ENCODE results near the gene ASPRV1. TPM values are rescaled to one million over a fixed set of nuclear protein-coding genes. Genes with fewer than 3 reads are reported as not detected.
A peak's percentile ranks its signal among the peaks of the same experiment; 100 is the strongest.

The ASPRV1 gene
- total and polyA plus RNA-seq, 2 donors (not counting 3 experiments of a cell fraction or from before 2014, with no cell fraction given): 0.15 to 0.22 TPM

DNA sequence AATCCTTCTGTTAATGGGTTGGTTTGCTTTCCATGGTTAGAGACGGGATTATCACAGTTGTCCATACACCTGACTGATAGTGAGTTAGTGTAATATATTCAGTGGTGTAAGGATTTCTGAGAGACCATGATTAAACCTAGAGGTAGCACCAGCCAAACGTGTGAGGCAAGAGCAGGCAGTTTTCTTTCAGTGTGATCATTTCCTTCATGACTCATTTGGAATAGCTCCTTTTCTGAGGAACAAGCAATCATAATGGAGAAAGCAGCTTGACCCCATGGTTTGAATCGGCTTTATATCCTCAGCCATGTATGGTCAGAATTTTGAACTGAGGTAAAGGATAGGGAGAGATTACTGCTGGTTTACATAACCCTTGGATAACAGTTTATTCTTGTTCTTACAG, 43.6 kb downstream of the ASPRV1 start:
- H2AFZ ChIP-seq (ENCODE audit: low read depth, low read length): peak overlapping the region; percentile 43
- intact Hi-C loops (cut with micrococcal nuclease): loop anchor here (10.0 kb wide), 1 partner anchor 327 kb away; the partner anchor contains the start of gene TIA1
- FAIRE-seq (peak; percentile 94), DNase-seq (ENCODE audit: low read depth, low spot score) (peak; percentile 93)
- H3K4me1 ChIP-seq (ENCODE audit: control insufficient read depth, extremely low read depth, insufficient read depth, low read length): peaks cover 35% of the 10 kb centered on the region
- peak overlapping the region; percentile 85 for H3K4me2 ChIP-seq (ENCODE audit: insufficient read depth, low read length)
- H3K27me3 ChIP-seq (ENCODE audit: control insufficient read depth in 2 of 2, insufficient read depth in 2 of 2, low read length in 2 of 2): no peaks in the 10 kb centered on the region
- peaks cover 13% of the 10 kb centered on the region for H3K79me2 ChIP-seq (ENCODE audit: control insufficient read depth, insufficient read depth, low read length)
- peak overlapping the region in 1 of 3 experiments; percentile 21 for H3K4me3 ChIP-seq (replicated peaks in 1 of 3; ENCODE audit: insufficient read depth in 1 of 3, low read depth in 1 of 3, low read length in 3 of 3)
- H3K9ac ChIP-seq (replicated peaks; ENCODE audit: extremely low read depth, insufficient read depth, low read length): peak overlapping the region; percentile 76
- H3K36me3 ChIP-seq (ENCODE audit: control insufficient read depth in 2 of 2, extremely low read depth in 1 of 2, insufficient read depth in 2 of 2, low read length in 2 of 2): peaks cover 0 to 5% of the 10 kb centered on the region in 2 experiments
- peak overlapping the region; percentile 81 for H3K27ac ChIP-seq (ENCODE audit: insufficient read depth, low read depth, low read length)
- ChIA-PET CTCF (interaction anchor here (0.6 to 9.2 kb wide), 7 partner anchors 14 to 242 kb away, joined by 3 to 104 read pairs (median 3); no protein-coding TSS in a partner anchor), POLR2A (interaction anchor here (1.0 kb wide), 1 partner anchor 153 kb away, joined by 3 read pairs; no protein-coding TSS in a partner anchor)
- no peaks in the 10 kb centered on the region for H3K9me1 ChIP-seq (replicated peaks; ENCODE audit: control insufficient read depth, extremely low read depth, insufficient read depth, low read length)
- BruUV-seq (replicated peaks): no TSS peak
- dilution Hi-C loops (cut with MboI; ENCODE audit: extremely low pct_ligation_motif_present, low sequenced_read_pairs): no loop called here
- TF ChIP-seq POLR2AphosphoS5 (IDR thresholded peaks at IDR 0.05; ENCODE audit: insufficient read depth, low read depth, low read length) (no peak), JUN (IDR thresholded peaks at IDR 0.05; ENCODE audit: borderline replicate concordance, insufficient read depth, insufficient read length, low read depth) (peak; percentile 91), GATA2 (IDR thresholded peaks at IDR 0.05; ENCODE audit: insufficient read depth, insufficient read length, low read depth, low read length) (no peak), POLR2A (IDR thresholded peaks at IDR 0.05; ENCODE audit: low read depth, low read length) (no peak), EZH2 (IDR thresholded peaks at IDR 0.05; ENCODE audit: borderline replicate concordance, low read depth, low read length, severe bottlenecking) (no peak), MYC (IDR thresholded peaks at IDR 0.05; ENCODE audit: low read depth, low read length) (no peak), CTCF (IDR thresholded peaks at IDR 0.05; ENCODE audit: extremely low read depth in 1 of 2, insufficient read depth in 1 of 2, low read depth in 1 of 2, low read length in 2 of 2) (no peak), FOS (IDR thresholded peaks at IDR 0.05; ENCODE audit: borderline replicate concordance, insufficient read depth, low read length) (peak; percentile 91)
- TF ChIP-seq, protein P1, sequence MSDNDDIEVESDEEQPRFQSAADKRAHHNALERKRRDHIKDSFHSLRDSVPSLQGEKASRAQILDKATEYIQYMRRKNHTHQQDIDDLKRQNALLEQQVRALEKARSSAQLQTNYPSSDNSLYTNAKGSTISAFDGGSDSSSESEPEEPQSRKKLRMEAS (IDR thresholded peaks at IDR 0.05; ENCODE audit: insufficient read depth, insufficient read length): no peak
- H3K9me3 ChIP-seq (replicated peaks; ENCODE audit: control insufficient read depth, insufficient read depth, low read length): no peaks in the 10 kb centered on the region
- no peaks in the 10 kb centered on the region for H4K20me1 ChIP-seq (replicated peaks; ENCODE audit: control insufficient read depth, extremely low read depth, insufficient read depth, low read length)

Data from endothelial cell of umbilical vein (primary cell).